ENCODE results near the gene RAB28. TPM values are rescaled to one million over a fixed set of nuclear protein-coding genes. Genes with fewer than 3 reads are reported as not detected.
"Not testable (repeated sequence)": the region's sequence is repeated elsewhere in the genome, so short reads cannot be mapped to it uniquely, and the experiment has no call there.

RAB28 gene
- total RNA-seq, 1 donor from 2014 or later: 25.9 TPM

DNA sequence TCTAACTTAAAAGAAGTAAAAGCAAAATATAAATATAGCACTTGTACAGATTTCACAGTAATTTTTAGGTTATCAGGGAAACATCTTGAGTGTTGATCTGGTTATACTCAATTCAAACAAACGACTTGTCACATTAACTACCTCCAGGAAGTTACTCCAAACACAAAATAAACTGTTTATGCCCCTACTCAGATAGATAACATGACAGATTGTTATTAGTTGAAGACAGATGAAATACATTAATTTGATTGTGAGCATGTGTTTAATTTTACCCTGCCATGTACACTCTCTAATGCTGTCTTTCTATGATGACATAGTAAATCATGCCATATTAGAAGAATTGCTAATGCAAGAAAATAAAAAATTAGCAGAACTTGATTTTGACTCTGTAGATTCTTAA, 88.0 kb downstream of the RAB28 start:
- H3K36me3 ChIP-seq: no peaks in the 10 kb centered on the region
- intact Hi-C loops (cut with micrococcal nuclease): no loop called here
- TF ChIP-seq, protein P1, sequence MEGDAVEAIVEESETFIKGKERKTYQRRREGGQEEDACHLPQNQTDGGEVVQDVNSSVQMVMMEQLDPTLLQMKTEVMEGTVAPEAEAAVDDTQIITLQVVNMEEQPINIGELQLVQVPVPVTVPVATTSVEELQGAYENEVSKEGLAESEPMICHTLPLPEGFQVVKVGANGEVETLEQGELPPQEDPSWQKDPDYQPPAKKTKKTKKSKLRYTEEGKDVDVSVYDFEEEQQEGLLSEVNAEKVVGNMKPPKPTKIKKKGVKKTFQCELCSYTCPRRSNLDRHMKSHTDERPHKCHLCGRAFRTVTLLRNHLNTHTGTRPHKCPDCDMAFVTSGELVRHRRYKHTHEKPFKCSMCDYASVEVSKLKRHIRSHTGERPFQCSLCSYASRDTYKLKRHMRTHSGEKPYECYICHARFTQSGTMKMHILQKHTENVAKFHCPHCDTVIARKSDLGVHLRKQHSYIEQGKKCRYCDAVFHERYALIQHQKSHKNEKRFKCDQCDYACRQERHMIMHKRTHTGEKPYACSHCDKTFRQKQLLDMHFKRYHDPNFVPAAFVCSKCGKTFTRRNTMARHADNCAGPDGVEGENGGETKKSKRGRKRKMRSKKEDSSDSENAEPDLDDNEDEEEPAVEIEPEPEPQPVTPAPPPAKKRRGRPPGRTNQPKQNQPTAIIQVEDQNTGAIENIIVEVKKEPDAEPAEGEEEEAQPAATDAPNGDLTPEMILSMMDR (IDR thresholded peaks at IDR 0.05; ENCODE audit: borderline replicate concordance): no peak
- no peak for DNase-seq
- peaks cover 7% of the 10 kb centered on the region for H3K9me3 ChIP-seq (replicated peaks)
- no peak overlapping the region for H3K27ac ChIP-seq (replicated peaks)
- H3K4me3 ChIP-seq: no peak overlapping the region
- peaks cover 16% of the 10 kb centered on the region for H3K4me1 ChIP-seq
- no peaks in the 10 kb centered on the region for H3K27me3 ChIP-seq (ENCODE audit: low read depth)

DNA sequence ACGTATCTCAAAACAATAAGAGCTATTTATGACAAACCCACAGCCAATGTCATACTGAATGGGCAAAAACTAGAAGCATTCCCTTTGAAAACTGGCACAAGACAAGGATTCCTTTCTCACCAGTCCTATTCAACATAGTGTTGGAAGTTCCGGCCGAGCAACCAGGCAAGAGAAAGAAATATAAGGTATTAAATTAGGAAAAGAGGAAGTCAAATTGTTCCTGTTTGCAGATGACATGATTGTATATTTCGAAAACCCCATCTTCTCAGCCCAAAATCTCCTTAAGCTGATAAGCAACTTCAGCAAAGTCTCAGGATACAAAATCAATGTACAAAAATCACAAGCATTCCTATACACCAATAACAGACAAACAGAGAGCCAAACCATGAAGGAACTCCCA, 94.2 kb downstream of the RAB28 start:
- intact Hi-C loops (cut with micrococcal nuclease): not testable (repeated sequence)
- peaks cover 29% of the 10 kb centered on the region for H3K9me3 ChIP-seq (replicated peaks)

DNA sequence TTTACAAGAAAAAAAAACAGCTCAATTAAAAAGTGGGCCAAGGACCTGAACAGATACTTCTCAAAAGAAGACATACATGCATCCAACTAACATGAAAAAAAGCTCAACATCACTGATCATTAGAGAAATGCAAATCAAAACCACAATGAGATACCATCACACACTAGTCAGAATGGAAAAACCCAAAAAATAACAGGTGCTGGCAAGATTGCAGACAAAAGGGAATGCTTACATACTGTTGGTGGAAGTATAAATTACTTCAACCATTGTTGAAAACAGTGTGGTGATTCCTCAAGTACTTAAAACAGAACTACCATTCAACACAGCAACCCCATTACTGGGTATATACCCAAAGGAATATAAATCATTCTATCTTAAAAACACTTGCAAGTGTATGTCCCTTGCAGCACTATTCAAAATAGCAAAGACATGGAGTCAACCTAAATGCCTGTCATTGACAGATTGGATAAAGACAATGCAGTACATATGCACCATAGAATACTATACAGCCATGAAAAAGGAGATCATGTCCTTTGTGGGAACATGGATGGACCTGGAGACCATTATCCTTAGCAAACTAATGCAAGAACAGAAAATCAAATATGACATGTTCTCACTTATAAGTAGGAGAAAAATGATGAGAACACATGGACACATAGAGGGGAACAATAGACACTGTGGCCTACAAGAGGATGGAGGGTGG, 97.6 kb downstream of the RAB28 start:
- TF ChIP-seq, protein P1 (IDR thresholded peaks at IDR 0.05; ENCODE audit: borderline replicate concordance): no peak
- no peak overlapping the region for H3K4me3 ChIP-seq
- H3K27ac ChIP-seq (replicated peaks): no peak overlapping the region
- peaks cover 25% of the 10 kb centered on the region for H3K9me3 ChIP-seq (replicated peaks)
- no peak for DNase-seq
- H3K27me3 ChIP-seq (ENCODE audit: low read depth): no peaks in the 10 kb centered on the region
- H3K36me3 ChIP-seq: no peaks in the 10 kb centered on the region
- intact Hi-C loops (cut with micrococcal nuclease): no loop called here
- H3K4me1 ChIP-seq: peaks cover 18% of the 10 kb centered on the region

More for the DNA sequence above, 94.2 kb downstream of the RAB28 start:
- H3K4me3 ChIP-seq; H3K27me3 ChIP-seq (ENCODE audit: low read depth); DNase-seq; H3K27ac ChIP-seq (replicated peaks); H3K36me3 ChIP-seq: not testable (repeated sequence)
- peaks cover 11% of the 10 kb centered on the region for H3K4me1 ChIP-seq

DNA sequence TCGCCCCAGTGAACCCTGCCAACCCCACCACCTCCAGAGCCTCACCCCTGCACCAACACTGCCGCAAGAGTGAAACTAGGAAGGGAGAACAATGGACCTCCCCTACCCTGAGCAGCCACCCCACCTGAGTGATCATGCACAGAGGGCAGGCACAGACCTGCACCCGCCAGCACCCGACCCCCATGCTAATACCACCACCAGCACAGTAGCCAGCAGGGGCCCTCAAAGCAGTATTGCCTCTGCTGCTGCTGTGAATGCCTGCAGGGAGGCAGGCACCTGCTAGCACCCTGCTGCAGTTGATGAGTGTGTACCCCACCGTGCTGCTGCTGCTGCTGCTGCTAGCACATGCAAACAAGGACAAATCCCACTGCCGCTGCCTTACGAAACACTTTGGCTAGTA, 100.1 kb downstream of the RAB28 start:
- no peak for DNase-seq
- H3K27me3 ChIP-seq (ENCODE audit: low read depth): no peaks in the 10 kb centered on the region
- intact Hi-C loops (cut with micrococcal nuclease): no loop called here
- no peak overlapping the region for H3K27ac ChIP-seq (replicated peaks)
- H3K36me3 ChIP-seq: peaks cover 4% of the 10 kb centered on the region
- TF ChIP-seq, protein P1 (IDR thresholded peaks at IDR 0.05; ENCODE audit: borderline replicate concordance): no peak
- peaks cover 18% of the 10 kb centered on the region for H3K9me3 ChIP-seq (replicated peaks)
- no peak overlapping the region for H3K4me3 ChIP-seq
- peaks cover 18% of the 10 kb centered on the region for H3K4me1 ChIP-seq

DNA sequence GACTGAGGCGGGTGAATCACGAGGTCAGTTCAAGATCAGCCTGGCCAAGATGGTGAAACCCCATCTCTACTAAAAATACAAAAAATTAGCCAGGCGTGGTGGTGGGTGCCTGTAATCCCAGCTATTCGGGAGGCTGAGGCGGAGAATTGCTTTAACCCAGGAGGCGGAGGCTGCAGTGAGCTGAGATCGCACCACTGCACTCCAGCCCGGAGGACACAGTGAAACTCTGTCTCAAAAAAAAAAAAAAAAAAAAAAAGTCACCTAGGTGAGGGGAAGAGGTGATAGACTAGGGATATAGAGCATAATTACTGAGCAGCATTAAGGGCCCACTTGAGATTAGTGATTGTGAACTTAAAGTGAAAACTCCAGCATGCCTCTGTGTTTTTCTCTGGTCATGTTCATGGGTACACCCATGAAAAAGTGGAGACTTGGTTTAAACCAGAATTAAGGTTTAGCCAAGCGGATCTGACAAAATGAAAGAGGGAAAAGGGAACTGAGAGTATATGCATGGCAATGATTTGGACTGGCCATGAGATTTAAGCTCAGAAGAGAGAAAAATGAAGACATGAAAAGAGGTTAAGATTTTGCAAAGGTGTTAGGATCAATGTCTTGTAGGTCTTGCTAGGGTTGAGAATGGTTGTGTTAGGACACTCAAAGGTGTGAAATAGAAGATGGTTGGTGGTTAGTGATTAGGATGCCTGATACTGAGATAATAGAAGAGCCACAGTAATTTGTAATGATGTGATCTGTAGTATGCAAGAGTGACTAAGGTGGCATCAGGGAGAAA, 105.0 kb downstream of the RAB28 start:
- Histone ChIP-seq H3K9me3 (replicated peaks) (no peaks in the 10 kb centered on the region), H3K4me1 (peaks cover 11% of the 10 kb centered on the region), H3K27ac (replicated peaks) (no peak overlapping the region), H3K27me3 (ENCODE audit: low read depth) (no peaks in the 10 kb centered on the region), H3K4me3 (no peak overlapping the region), H3K36me3 (peaks cover 13% of the 10 kb centered on the region)
- no peak for DNase-seq
- intact Hi-C loops (cut with micrococcal nuclease): no loop called here
- TF ChIP-seq, protein P1 (IDR thresholded peaks at IDR 0.05; ENCODE audit: borderline replicate concordance): no peak

DNA sequence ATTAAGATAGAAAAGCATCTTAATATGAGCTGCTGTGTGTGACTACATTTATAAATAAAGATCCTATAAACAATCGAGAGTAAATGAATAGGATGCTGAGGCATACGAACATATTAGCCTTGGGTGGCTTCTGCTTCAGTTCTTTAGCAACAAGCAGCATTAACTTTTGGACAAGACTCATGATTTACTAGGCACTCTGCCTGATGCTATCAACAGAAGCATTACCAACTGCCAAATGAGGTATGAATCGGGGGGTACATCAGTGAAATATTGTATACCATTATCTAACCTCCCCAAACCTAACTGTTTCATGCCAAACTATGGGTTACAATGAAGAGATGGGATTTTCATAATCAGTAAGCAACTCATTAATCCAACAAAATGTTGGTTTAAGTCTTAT, 113.1 kb downstream of the RAB28 start:
- H3K36me3 ChIP-seq: peaks cover 14% of the 10 kb centered on the region
- no peak overlapping the region for H3K27ac ChIP-seq (replicated peaks)
- no peak overlapping the region for H3K4me3 ChIP-seq
- no peak for DNase-seq
- TF ChIP-seq, protein P1 (IDR thresholded peaks at IDR 0.05; ENCODE audit: borderline replicate concordance): no peak
- H3K27me3 ChIP-seq (ENCODE audit: low read depth): no peaks in the 10 kb centered on the region
- peaks cover 4% of the 10 kb centered on the region for H3K4me1 ChIP-seq
- no peaks in the 10 kb centered on the region for H3K9me3 ChIP-seq (replicated peaks)
- intact Hi-C loops (cut with micrococcal nuclease): no loop called here

Measured in left ventricle myocardium inferior (tissue), 1 donor.